GM21423 (cell line): ENCODE results near the gene SLC5A5.

Experiments used
- ATAC-seq: cut with Tn5 transposase; IDR thresholded peaks from one replicate; pipeline ENCODE4 v1.9.1; 2021; ENCODE audit warnings: mild to moderate bottlenecking, moderate library complexity; ENCODE audit not compliant: unreplicated experiment

SLC5A5 gene

DNA sequence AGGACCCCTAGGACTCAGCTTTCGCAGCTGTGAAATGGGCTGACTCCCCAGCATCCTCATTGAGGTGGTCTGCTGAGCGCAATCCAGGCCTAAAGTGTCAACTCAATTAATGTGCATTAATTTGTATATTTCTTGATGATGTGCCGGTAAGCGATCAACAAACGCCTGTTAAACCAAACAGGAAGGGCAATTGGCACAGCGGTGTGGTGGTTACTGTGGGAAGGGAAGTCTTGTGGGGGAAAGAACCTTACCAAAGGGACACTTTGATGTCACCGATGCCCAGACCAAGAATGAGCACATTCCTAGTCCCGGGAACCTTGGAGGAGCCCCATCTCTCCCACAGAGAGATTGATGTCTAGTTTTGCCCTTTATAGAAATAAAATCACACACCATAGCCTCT, 25.6 kb upstream of the SLC5A5 start:
- ATAC-seq, result no peak

- ATAC-seq, result peak; percentile 45
These were observed 24.0 kb upstream of the SLC5A5 start, which contains the start of gene JAK3 for GRCh38 chr19:17847538-17848366. TSS of gene JAK3 (minus strand) at chr19:17847982. CDS start at chr19:17844417, 3,565 bp downstream.

- no peak for ATAC-seq
These were observed 23.0 kb upstream of the SLC5A5 start for GRCh38 chr19:17848595-17849292.

GRCh38 chr19:17854061-17854460, 17.7 kb upstream of the SLC5A5 start:
- no peak for ATAC-seq

GRCh38 chr19:17855280-17856152, 16.2 kb upstream of the SLC5A5 start:
- no peak for ATAC-seq

DNA sequence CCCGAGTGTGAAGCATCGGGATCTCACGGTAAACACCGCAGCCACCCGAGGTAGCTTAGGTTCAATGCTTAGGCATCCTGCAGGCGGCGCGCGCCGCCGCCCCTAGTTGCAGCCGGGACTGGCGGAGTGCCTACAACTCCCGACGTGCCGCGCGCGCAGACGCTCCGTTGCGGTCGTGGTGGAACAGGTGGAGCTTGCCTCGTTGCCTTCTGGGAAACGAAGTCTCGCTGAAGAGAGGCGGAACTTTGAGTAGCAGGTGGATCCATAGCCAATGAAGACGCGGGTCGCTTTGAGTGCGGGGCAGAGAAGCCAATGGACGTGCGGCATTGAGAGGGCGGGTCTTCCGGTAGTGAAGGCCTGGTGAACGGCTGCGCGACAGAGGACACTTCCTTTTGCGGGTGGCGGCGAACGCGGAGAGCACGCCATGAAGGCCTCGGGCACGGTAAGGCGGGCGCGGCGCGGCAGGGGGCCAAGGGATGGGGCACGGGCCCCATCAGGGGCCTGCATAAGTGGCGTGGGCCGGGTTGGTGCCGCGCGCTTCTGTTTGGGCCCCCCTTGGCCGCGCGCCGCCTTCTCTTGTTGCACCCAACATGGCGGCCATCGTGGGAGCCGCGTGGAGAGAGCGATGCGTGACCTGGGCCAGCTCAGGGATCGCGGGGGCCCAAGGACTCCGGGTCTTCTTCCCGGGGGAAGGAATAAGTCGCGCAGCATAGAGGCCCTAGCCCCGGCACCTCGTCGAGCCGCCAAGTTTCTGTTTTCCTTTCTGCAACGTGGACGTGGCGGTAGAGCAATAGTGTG, 12.0 kb upstream of the SLC5A5 start, which contains the start of gene RPL18A:
TSS of gene RPL18A (plus strand) at position 378 of the 798 bp plus-strand sequence. CDS start at position 425, 47 bp downstream.
- peak; percentile 94 for ATAC-seq

DNA sequence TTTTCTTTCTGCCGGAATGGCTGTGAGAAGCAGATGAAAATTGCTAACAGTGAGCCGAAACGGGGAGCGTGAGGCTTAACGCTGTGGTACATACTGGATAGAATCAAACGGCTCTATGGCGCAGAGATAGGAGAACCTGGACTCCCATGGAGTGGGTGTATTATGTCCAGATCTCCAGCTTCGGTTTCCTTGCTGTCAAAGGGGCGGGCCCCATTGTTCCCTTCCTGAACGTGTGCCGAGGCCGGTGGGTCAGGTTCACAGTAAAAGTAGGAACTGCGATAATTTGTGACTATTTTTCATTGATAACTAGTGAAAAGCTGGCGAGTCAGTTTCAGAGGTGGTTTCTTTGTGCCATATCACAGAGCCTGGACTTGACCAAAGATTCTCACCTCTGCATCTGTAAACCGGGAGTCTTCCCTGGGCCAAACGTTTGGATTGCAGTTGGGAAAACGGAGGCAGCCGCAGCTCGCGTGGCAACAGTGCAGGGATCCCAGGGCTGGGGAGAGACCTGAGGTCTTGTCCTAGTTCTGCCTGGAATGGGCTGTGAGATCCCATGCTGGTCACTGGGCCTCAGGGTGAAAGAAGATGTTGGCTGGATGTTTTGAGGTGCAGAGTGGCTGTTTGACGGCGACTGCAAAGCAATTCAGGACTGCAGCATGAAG, 11.3 kb upstream of the SLC5A5 start:
- no peak for ATAC-seq

DNA sequence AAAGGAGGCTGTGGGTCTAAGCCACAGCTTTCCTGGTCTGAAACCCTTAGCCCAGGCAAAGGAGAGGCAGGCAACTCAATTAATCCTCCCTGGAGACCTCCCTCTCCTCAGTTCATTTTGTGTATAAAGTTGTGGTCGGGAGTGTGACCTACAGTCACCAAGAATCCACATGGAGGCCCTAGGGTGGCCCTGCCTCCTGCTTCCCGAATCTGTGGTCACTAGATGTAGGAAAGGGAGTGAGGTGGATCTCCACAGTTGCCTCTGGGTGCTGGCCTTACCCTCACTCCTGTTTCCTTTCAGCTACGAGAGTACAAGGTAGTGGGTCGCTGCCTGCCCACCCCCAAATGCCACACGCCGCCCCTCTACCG, 10.8 kb upstream of the SLC5A5 start:
- ATAC-seq, result no peak

- ATAC-seq, result no peak
These were observed 10.0 kb upstream of the SLC5A5 start for GRCh38 chr19:17861542-17862402.

DNA sequence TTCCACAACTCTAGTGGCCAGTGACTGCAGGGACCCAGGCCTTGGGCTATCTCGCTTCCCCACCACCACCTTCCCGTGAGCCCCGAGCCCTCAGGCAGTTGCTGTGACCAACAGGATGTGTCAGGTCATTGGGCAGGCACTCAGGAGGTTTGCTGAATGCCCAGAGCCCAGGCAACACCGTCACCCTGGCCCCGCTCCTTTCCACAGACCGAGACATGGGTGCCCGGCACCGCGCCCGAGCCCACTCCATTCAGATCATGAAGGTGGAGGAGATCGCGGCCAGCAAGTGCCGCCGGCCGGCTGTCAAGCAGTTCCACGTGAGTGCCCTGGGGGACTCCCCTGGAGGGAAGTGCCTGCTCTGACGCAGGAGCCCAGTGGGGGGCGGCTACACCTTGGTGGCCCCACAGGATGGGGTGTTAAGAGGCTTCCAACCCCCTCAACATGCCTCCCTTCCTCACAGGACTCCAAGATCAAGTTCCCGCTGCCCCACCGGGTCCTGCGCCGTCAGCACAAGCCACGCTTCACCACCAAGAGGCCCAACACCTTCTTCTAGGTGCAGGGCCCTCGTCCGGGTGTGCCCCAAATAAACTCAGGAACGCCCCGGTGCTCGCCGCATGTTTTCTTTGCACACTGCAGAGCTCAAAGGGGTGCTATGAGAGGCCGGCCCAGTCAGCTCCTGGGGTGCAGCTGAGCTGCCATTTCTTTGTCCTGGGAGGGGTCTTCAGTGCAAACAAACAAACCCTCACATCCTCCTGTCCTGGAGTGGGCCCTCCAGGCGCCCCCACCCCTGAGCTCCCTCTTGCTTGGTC, 8.8 kb upstream of the SLC5A5 start:
- no peak for ATAC-seq

GRCh38 chr19:17863520-17864182, 8.1 kb upstream of the SLC5A5 start:
- no peak for ATAC-seq

- no peak for ATAC-seq
These were observed 6.1 kb upstream of the SLC5A5 start for GRCh38 chr19:17865364-17866311.

DNA sequence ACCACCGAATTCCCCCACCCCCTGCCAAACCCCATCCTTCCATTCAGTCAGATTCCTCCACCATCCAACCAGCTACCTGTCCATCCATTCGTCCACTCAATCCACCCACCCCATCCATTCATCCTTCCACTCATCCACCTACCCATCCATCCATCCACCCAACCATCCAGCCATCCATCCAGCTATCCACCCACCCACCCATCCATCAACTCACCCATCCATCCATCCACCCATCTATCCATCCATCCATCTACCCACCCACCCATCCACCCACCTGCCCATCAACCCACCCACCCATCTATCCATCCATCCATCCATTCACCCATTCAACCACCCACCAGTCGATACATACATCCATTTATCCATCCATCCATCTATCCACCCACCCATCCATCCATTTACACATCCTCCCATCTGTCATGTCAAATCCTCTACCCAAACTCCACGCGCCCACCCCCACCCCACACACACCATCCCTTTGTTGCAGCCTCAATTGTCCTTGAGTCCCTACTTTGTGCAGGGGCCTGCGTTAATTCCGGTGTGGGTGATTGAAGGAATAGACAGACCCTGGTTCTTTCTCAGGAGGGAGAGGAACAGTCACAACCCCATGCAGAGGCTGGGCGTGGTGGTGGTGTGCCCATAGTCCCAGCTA, 5.3 kb upstream of the SLC5A5 start:
- no peak for ATAC-seq

DNA sequence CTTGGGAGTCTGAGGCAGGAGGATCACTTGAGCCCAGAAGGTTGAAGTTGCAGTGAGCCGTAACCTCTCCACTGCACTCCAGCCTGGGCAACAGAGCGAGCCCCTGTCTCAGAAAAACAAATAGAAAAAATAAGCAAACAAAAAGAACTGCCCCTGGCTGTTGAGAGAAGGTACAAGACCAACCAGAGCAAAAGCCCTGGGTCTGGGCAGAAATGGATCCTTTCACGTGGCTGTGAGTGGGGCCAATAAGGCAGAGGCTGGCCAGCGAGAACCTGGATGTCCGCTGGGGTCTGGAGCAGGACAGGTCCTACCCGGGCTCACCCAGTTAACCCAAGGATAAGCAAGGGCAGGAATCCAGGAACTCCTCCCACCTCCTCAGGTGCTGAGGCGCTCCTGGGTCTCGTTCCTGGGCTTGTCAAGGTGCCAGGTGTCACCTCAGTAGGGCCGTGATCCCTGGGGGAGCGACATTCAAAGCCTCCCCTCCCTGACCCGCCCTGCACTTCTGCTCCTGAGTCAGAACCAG, 4.7 kb upstream of the SLC5A5 start:
- ATAC-seq, result no peak

GRCh38 chr19:17868669-17869068, 3.1 kb upstream of the SLC5A5 start:
- ATAC-seq, result no peak
